Skeletal muscle satellite cell (primary cell): ENCODE results near the gene VSNL1. TPM values are rescaled to one million over a fixed set of nuclear protein-coding genes. Genes with fewer than 3 reads are reported as not detected.

Experiments
- H3K27me3 ChIP-seq: 2 replicates; pipeline ENCODE4 v1.7.0; 2013; ENCODE audit warnings: low read length; ENCODE audit not compliant: control insufficient read depth, insufficient read depth
- H3K36me3 ChIP-seq: 2 replicates; pipeline ENCODE4 v1.7.0; 2013; ENCODE audit warnings: mild to moderate bottlenecking, control low read depth, low read length; ENCODE audit not compliant: insufficient read depth
- H3K4me1 ChIP-seq: 2 replicates; pipeline ENCODE4 v1.7.0; 2013; ENCODE audit warnings: low read length; ENCODE audit not compliant: control insufficient read depth, insufficient read depth
- H3K4me2 ChIP-seq: 2 replicates; pipeline ENCODE4 v1.7.0; 2013; ENCODE audit warnings: mild to moderate bottlenecking, low read length
- H3K4me3 ChIP-seq: 2 replicates; pipeline ENCODE4 v1.7.0; 2013; ENCODE audit warnings: low read length
- H3K9ac ChIP-seq: 2 replicates; pipeline ENCODE4 v1.7.0; 2013; ENCODE audit warnings: mild to moderate bottlenecking, low read depth, low read length, moderate library complexity
- H3K9me3 ChIP-seq: replicated peaks from 2 replicates; pipeline ENCODE4 v1.7.0; 2013; ENCODE audit warnings: mild to moderate bottlenecking, control low read depth, low read length
- total RNA-seq: library from RNA; depleted of rRNA; stranded (reverse); fragments of >200 nt; gene quantifications from 2 replicates; pipeline ENCODE4 v1.2.3, GENCODE V29; 2012; rRNA removed

The VSNL1 gene
- total RNA-seq: 0.51 TPM in 1 of 2 replicates, not detected in the other

GRCh38 chr2:17540093-17540812 is at the start of gene VSNL1:
VSNL1 (plus strand) TSS chr2:17540696; CDS start chr2:17592075, 51,379 bp downstream.
- peak within 1 kb of the TSS; percentile 76 for H3K4me3 ChIP-seq
- peak within 1 kb of the TSS; percentile 38 for H3K9ac ChIP-seq
- H3K9me3 ChIP-seq: no peaks in the 10 kb centered on the region
- no peaks in the 10 kb centered on the region for H3K36me3 ChIP-seq
- H3K4me1 ChIP-seq: peaks cover 28% of the 10 kb centered on the region
- H3K27me3 ChIP-seq: peaks cover 74% of the 10 kb centered on the region
- peak within 1 kb of the TSS; percentile 88 for H3K4me2 ChIP-seq

- Histone ChIP-seq H3K4me3 (no peak overlapping the region), H3K36me3 (no peaks in the 10 kb centered on the region), H3K9me3 (no peaks in the 10 kb centered on the region), H3K9ac (no peak overlapping the region), H3K4me2 (no peak overlapping the region), H3K4me1 (no peaks in the 10 kb centered on the region), H3K27me3 (no peaks in the 10 kb centered on the region)
These were observed 44.9 kb upstream of the VSNL1 start for GRCh38 chr2:17495590-17495989.

- Histone ChIP-seq H3K4me1 (no peaks in the 10 kb centered on the region), H3K36me3 (no peaks in the 10 kb centered on the region)
These were observed 42.8 kb upstream of the VSNL1 start for GRCh38 chr2:17497718-17498117.

GRCh38 chr2:17506736-17507616 is 33.5 kb upstream of the VSNL1 start:
- Histone ChIP-seq H3K9ac (no peak overlapping the region), H3K9me3 (no peaks in the 10 kb centered on the region), H3K4me3 (no peak overlapping the region), H3K27me3 (no peaks in the 10 kb centered on the region), H3K4me1 (peaks cover 5% of the 10 kb centered on the region), H3K4me2 (no peak overlapping the region), H3K36me3 (no peaks in the 10 kb centered on the region)

More at GRCh38 chr2:17497718-17498117, 42.8 kb upstream of the VSNL1 start:
- no peak overlapping the region for H3K4me3 ChIP-seq
- H3K9ac ChIP-seq: no peak overlapping the region
- no peak overlapping the region for H3K4me2 ChIP-seq
- no peaks in the 10 kb centered on the region for H3K27me3 ChIP-seq
- no peaks in the 10 kb centered on the region for H3K9me3 ChIP-seq

GRCh38 chr2:17515652-17516051 is 24.8 kb upstream of the VSNL1 start:
- H3K4me1 ChIP-seq: peaks cover 6% of the 10 kb centered on the region
- no peaks in the 10 kb centered on the region for H3K36me3 ChIP-seq
- no peak overlapping the region for H3K9ac ChIP-seq
- no peak overlapping the region for H3K4me2 ChIP-seq
- no peak overlapping the region for H3K4me3 ChIP-seq
- H3K27me3 ChIP-seq: peaks cover 10% of the 10 kb centered on the region
- H3K9me3 ChIP-seq: no peaks in the 10 kb centered on the region

GRCh38 chr2:17517481-17518211 is 22.9 kb upstream of the VSNL1 start:
- peaks cover 16% of the 10 kb centered on the region for H3K27me3 ChIP-seq
- peak overlapping the region; percentile 76 for H3K9ac ChIP-seq
- peak overlapping the region; percentile 86 for H3K4me3 ChIP-seq
- H3K4me2 ChIP-seq: peak overlapping the region; percentile 97
- H3K36me3 ChIP-seq: no peaks in the 10 kb centered on the region
- peaks cover 6% of the 10 kb centered on the region for H3K4me1 ChIP-seq
- H3K9me3 ChIP-seq: no peaks in the 10 kb centered on the region

- Histone ChIP-seq H3K9me3 (no peaks in the 10 kb centered on the region), H3K4me1 (peaks cover 6% of the 10 kb centered on the region), H3K36me3 (no peaks in the 10 kb centered on the region), H3K4me3 (peak within 1 kb of the TSS; percentile 86), H3K4me2 (peak within 1 kb of the TSS; percentile 97), H3K9ac (peak within 1 kb of the TSS; percentile 76), H3K27me3 (peaks cover 18% of the 10 kb centered on the region)
These were observed 22.0 kb upstream of the VSNL1 start, which contains the start of gene RAD51AP2 for GRCh38 chr2:17518212-17519154. RAD51AP2 (minus strand) TSS chr2:17518440; CDS start chr2:17518415, 25 bp downstream.

GRCh38 chr2:17519486-17519885 is 21.0 kb upstream of the VSNL1 start:
- peaks cover 24% of the 10 kb centered on the region for H3K27me3 ChIP-seq
- H3K4me3 ChIP-seq: no peak overlapping the region
- H3K9me3 ChIP-seq: no peaks in the 10 kb centered on the region

GRCh38 chr2:17520761-17521160 is 19.7 kb upstream of the VSNL1 start:
- Histone ChIP-seq H3K27me3 (peaks cover 24% of the 10 kb centered on the region), H3K36me3 (no peaks in the 10 kb centered on the region), H3K9ac (no peak overlapping the region), H3K4me2 (no peak overlapping the region), H3K4me1 (peaks cover 6% of the 10 kb centered on the region), H3K9me3 (no peaks in the 10 kb centered on the region), H3K4me3 (no peak overlapping the region)

More at GRCh38 chr2:17519486-17519885, 21.0 kb upstream of the VSNL1 start:
- no peak overlapping the region for H3K9ac ChIP-seq
- peaks cover 6% of the 10 kb centered on the region for H3K4me1 ChIP-seq
- H3K4me2 ChIP-seq: no peak overlapping the region
- H3K36me3 ChIP-seq: no peaks in the 10 kb centered on the region

- Histone ChIP-seq H3K4me2 (no peak overlapping the region), H3K36me3 (no peaks in the 10 kb centered on the region), H3K4me1 (peaks cover 6% of the 10 kb centered on the region), H3K9me3 (no peaks in the 10 kb centered on the region), H3K4me3 (no peak overlapping the region), H3K27me3 (peaks cover 29% of the 10 kb centered on the region), H3K9ac (no peak overlapping the region)
These were observed 18.9 kb upstream of the VSNL1 start for GRCh38 chr2:17521621-17522020.
